ENCODE results near the gene SLC12A8.
A peak's percentile ranks its signal among the peaks of the same experiment; 100 is the strongest.

The SLC12A8 gene

GRCh38 chr3:125143982-125144652 is 68.4 kb downstream of the SLC12A8 start:
- no peak for DNase-seq (ENCODE audit: low read depth)
- TF ChIP-seq, protein P1, sequence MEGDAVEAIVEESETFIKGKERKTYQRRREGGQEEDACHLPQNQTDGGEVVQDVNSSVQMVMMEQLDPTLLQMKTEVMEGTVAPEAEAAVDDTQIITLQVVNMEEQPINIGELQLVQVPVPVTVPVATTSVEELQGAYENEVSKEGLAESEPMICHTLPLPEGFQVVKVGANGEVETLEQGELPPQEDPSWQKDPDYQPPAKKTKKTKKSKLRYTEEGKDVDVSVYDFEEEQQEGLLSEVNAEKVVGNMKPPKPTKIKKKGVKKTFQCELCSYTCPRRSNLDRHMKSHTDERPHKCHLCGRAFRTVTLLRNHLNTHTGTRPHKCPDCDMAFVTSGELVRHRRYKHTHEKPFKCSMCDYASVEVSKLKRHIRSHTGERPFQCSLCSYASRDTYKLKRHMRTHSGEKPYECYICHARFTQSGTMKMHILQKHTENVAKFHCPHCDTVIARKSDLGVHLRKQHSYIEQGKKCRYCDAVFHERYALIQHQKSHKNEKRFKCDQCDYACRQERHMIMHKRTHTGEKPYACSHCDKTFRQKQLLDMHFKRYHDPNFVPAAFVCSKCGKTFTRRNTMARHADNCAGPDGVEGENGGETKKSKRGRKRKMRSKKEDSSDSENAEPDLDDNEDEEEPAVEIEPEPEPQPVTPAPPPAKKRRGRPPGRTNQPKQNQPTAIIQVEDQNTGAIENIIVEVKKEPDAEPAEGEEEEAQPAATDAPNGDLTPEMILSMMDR (conservative IDR thresholded peaks at IDR 0.05; ENCODE audit: control insufficient read depth, insufficient read depth, low read depth, low read length) = no peak
- H3K4me3 ChIP-seq (ENCODE audit: control insufficient read depth, low read depth, low read length) = no peak overlapping the region

GRCh38 chr3:125143538-125143937 is 69.0 kb downstream of the SLC12A8 start:
- H3K4me3 ChIP-seq (ENCODE audit: control insufficient read depth, low read depth, low read length) = no peak overlapping the region
- DNase-seq (ENCODE audit: low read depth) = no peak
- TF ChIP-seq, protein P1 (conservative IDR thresholded peaks at IDR 0.05; ENCODE audit: control insufficient read depth, insufficient read depth, low read depth, low read length) = no peak

- no peak overlapping the region for H3K4me3 ChIP-seq (ENCODE audit: control insufficient read depth, low read depth, low read length)
- TF ChIP-seq, protein P1 (conservative IDR thresholded peaks at IDR 0.05; ENCODE audit: control insufficient read depth, insufficient read depth, low read depth, low read length) = no peak
Observed at GRCh38 chr3:125142940-125143339, 69.6 kb downstream of the SLC12A8 start.

DNA sequence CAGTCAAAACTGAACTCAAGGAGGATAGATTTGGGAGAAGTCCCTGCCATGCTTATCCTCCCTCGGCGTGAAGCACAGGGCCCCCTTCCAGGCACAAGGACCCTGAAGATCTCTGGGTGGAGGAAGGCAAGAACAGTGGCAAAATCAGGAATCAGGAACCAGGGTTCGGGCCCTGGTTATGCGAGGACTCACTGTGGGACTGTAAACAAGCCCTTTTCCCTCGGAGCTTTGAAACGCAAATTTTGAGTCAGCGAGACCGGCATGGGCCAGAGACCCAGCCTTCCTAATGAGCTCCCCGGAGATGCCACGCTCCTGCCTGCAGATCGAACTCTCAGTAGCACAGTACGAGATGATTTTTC is 70.1 kb downstream of the SLC12A8 start:
- no peak for DNase-seq (ENCODE audit: low read depth)
- TF ChIP-seq, protein P1 (conservative IDR thresholded peaks at IDR 0.05; ENCODE audit: control insufficient read depth, insufficient read depth, low read depth, low read length) = no peak
- no peak overlapping the region for H3K4me3 ChIP-seq (ENCODE audit: control insufficient read depth, low read depth, low read length)

More at GRCh38 chr3:125142940-125143339, 69.6 kb downstream of the SLC12A8 start:
- DNase-seq (ENCODE audit: low read depth) = no peak

GRCh38 chr3:125141596-125142419 is 70.7 kb downstream of the SLC12A8 start:
- TF ChIP-seq, protein P1 (conservative IDR thresholded peaks at IDR 0.05; ENCODE audit: control insufficient read depth, insufficient read depth, low read depth, low read length) = peak; percentile 23
- no peak for DNase-seq (ENCODE audit: low read depth)
- H3K4me3 ChIP-seq (ENCODE audit: control insufficient read depth, low read depth, low read length) = peak overlapping the region; percentile 19

- TF ChIP-seq, protein P1 (conservative IDR thresholded peaks at IDR 0.05; ENCODE audit: control insufficient read depth, insufficient read depth, low read depth, low read length) = no peak
- no peak overlapping the region for H3K4me3 ChIP-seq (ENCODE audit: control insufficient read depth, low read depth, low read length)
- no peak for DNase-seq (ENCODE audit: low read depth)
Observed at GRCh38 chr3:125140818-125141595, 71.5 kb downstream of the SLC12A8 start.

Data from fibroblast of mammary gland (primary cell).